GM12874 (cell line): ENCODE measurements around the gene ZNF92.

Experiments
- CTCF ChIP-seq: IDR thresholded peaks from 2 replicates; pipeline ENCODE4 v1.5.1; 2011; ENCODE audit warnings: low read depth, mild to moderate bottlenecking, control low read depth, low read length, moderate library complexity; ENCODE audit not compliant: insufficient read depth

Gene ZNF92

GRCh38 chr7:65438598-65438997 lies 64.9 kb downstream of the ZNF92 start:
- no peak for TF ChIP-seq CTCF

- no peak for TF ChIP-seq CTCF
Observed at GRCh38 chr7:65441010-65441409, 67.4 kb downstream of the ZNF92 start.

- no peak for TF ChIP-seq CTCF
Observed at GRCh38 chr7:65444205-65444842, 70.7 kb downstream of the ZNF92 start.

GRCh38 chr7:65444899-65445823 lies 71.5 kb downstream of the ZNF92 start:
- no peak for TF ChIP-seq CTCF

- peak; percentile 13; the same call in 1 of the 2 replicates for TF ChIP-seq CTCF
Observed at GRCh38 chr7:65447041-65447440, 73.4 kb downstream of the ZNF92 start.

- TF ChIP-seq CTCF: no peak
Observed at GRCh38 chr7:65448816-65449504, 75.3 kb downstream of the ZNF92 start.

GRCh38 chr7:65449505-65449852 lies 75.8 kb downstream of the ZNF92 start:
- no peak for TF ChIP-seq CTCF
